HG03025 (cell line): Measurements from ENCODE around the gene RPL19.

Experiments
- ATAC-seq: cut with Tn5 transposase; IDR thresholded peaks from one replicate; pipeline ENCODE4 v1.9.1; 2021; ENCODE audit warnings: mild to moderate bottlenecking, moderate library complexity; ENCODE audit not compliant: unreplicated experiment, low FRiP score

The RPL19 gene

GRCh38 chr17:39222866-39223834, 23.1 kb downstream of the RPL19 start:
- ATAC-seq: no peak

GRCh38 chr17:39223907-39224777, 24.1 kb downstream of the RPL19 start:
- ATAC-seq: no peak

GRCh38 chr17:39224778-39225307, 24.8 kb downstream of the RPL19 start:
- ATAC-seq: no peak

GRCh38 chr17:39225308-39225958, 25.4 kb downstream of the RPL19 start, which contains the start of gene STAC2:
Gene STAC2 (minus strand): TSS chr17:39225945. CDS start chr17:39225502, 443 bp downstream.
- ATAC-seq: no peak

- ATAC-seq: no peak
Measured at GRCh38 chr17:39225959-39226683, 26.0 kb downstream of the RPL19 start.

GRCh38 chr17:39227364-39227919, 27.4 kb downstream of the RPL19 start:
- no peak for ATAC-seq

GRCh38 chr17:39229274-39229913, 29.3 kb downstream of the RPL19 start:
- ATAC-seq: no peak

GRCh38 chr17:39230361-39230760, 30.3 kb downstream of the RPL19 start:
- ATAC-seq: no peak

- no peak for ATAC-seq
Measured at GRCh38 chr17:39231091-39231561, 31.0 kb downstream of the RPL19 start.

GRCh38 chr17:39231591-39232551, 31.8 kb downstream of the RPL19 start:
- ATAC-seq: no peak

GRCh38 chr17:39235555-39236449, 35.7 kb downstream of the RPL19 start:
- no peak for ATAC-seq

- no peak for ATAC-seq
Measured at GRCh38 chr17:39236450-39236927, 36.4 kb downstream of the RPL19 start.

- no peak for ATAC-seq
Measured at GRCh38 chr17:39236981-39237441, 36.9 kb downstream of the RPL19 start.

- no peak for ATAC-seq
Measured at GRCh38 chr17:39237586-39237985, 37.5 kb downstream of the RPL19 start.

GRCh38 chr17:39238311-39238972, 38.4 kb downstream of the RPL19 start:
- no peak for ATAC-seq
